HCT116 (cell line): Measurements from ENCODE around the gene FATE1. TPM values are rescaled to one million over a fixed set of nuclear protein-coding genes. Genes with fewer than 3 reads are reported as not detected.

Experiments used
- ATAC-seq: fragments of 200-7000 bp; cut with Tn5 transposase; 2 replicates; pipeline ENCODE4 v1.9.1; 2020; ENCODE audit warnings: mild to moderate bottlenecking, moderate library complexity
- BruUV-seq: library from RNA; stranded (reverse); fragments of 400-500 nt; replicated peaks from 2 replicates; lab custom pipeline; 2021; lab: Mats Ljungman, UMichigan
- CTCF ChIA-PET: fragments of 300-600 bp; sonication (Branson Sonifier 250); formaldehyde crosslinking; loops from one replicate; lab custom pipeline; 2021; ENCODE audit warnings: antibody characterized with exemption; lab: Charles Lee
- POLR2A ChIA-PET: fragments of 300-600, 350-600 bp; sonication (Branson Sonifier 250); formaldehyde crosslinking; loops from one replicate; lab custom pipeline; 2021; ENCODE audit warnings: antibody characterized with exemption; lab: Charles Lee
- RAD21 ChIA-PET, 2 experiments: fragments of 300-600 bp; sonication (Branson Sonifier 250); formaldehyde crosslinking; loops; one replicate each; lab custom pipeline; 2023; ENCODE audit warnings: low total read pairs in 2 of 2; ENCODE audit not compliant: uncharacterized antibody in 2 of 2, unreplicated experiment in 2 of 2, low non-redundant PET in 1 of 2; lab: Charles Lee
- DNase-seq: peaks from one replicate; pipeline ENCODE4 v3.0.0-alpha.2; 2010; ENCODE audit warnings: low read depth, low spot score
- H2AFZ ChIP-seq: fragments of 200-600 bp; shearing (Covaris generic), sonication (generic); 2 replicates; pipeline ENCODE4 v1.6.1; 2017; ENCODE audit warnings: low read depth, mixed run types, mixed read lengths, antibody characterized with exemption, low read length; ENCODE audit not compliant: poor library complexity, severe bottlenecking
- H3K27ac ChIP-seq: 2 replicates; pipeline ENCODE4 v1.5.1; 2012; ENCODE audit warnings: low read depth, low read length
- H3K27me3 ChIP-seq: fragments of 200-600 bp; sonication (generic); 2 replicates; pipeline ENCODE4 v1.6.1; 2016; ENCODE audit warnings: mixed run types, low read length, mixed read lengths; ENCODE audit not compliant: insufficient read depth
- H3K36me3 ChIP-seq, 2 experiments: fragments of 200-500 bp in 1 of 2; fragments of 200-600 bp in 1 of 2; sonication (Bioruptor generic) in 1 of 2; sonication (generic) in 1 of 2; 2 replicates each; pipeline versions ENCODE4 v1.5.1 to v1.6.1; 2014 to 2016; ENCODE audit warnings: low read length in 2 of 2, inconsistent platforms in 1 of 2, mixed read lengths in 1 of 2, mixed run types in 1 of 2; ENCODE audit not compliant: insufficient read depth in 2 of 2, control insufficient read depth in 1 of 2
- H3K4me1 ChIP-seq, 2 experiments: fragments of 200-600 bp in 1 of 2; sonication (generic) in 1 of 2; 2 replicates each; pipeline versions ENCODE4 v1.5.1 to v1.6.1; 2012 to 2017; ENCODE audit warnings: low read length in 2 of 2, inconsistent platforms in 1 of 2, mild to moderate bottlenecking in 1 of 2, mixed read lengths in 1 of 2, mixed run types in 1 of 2, moderate library complexity in 1 of 2; ENCODE audit not compliant: insufficient read depth in 2 of 2, control insufficient read depth in 1 of 2
- H3K4me2 ChIP-seq: fragments of 200-600 bp; sonication (generic); 2 replicates; pipeline ENCODE4 v1.6.1; 2017; ENCODE audit warnings: mixed run types, low read length, mixed read lengths
- H3K4me3 ChIP-seq, 2 experiments: fragments of 200-600 bp in 1 of 2; sonication (generic) in 1 of 2; replicated peaks in 1 of 2; 2 replicates each; pipeline ENCODE4 v1.5.1; 2011 to 2016; ENCODE audit warnings: low read length in 2 of 2, control low read depth in 1 of 2, low read depth in 1 of 2, mild to moderate bottlenecking in 1 of 2, mixed read lengths in 1 of 2, mixed run types in 1 of 2
- H3K79me2 ChIP-seq: fragments of 200-600 bp; sonication (generic); 2 replicates; pipeline ENCODE4 v1.6.1; 2017; ENCODE audit warnings: mild to moderate bottlenecking, mixed run types, low read length, moderate library complexity, mixed read lengths; ENCODE audit not compliant: insufficient read depth
- H3K9ac ChIP-seq: fragments of 200-600 bp; sonication (generic); 2 replicates; pipeline ENCODE4 v1.6.1; 2016; ENCODE audit warnings: low read length, mixed read lengths
- H3K9me2 ChIP-seq: fragments of 200-600 bp; sonication (generic), shearing (Covaris generic); 2 replicates; pipeline ENCODE4 v1.6.1; 2017; ENCODE audit warnings: mixed run types, mild to moderate bottlenecking, moderate library complexity; ENCODE audit not compliant: insufficient read depth
- H3K9me3 ChIP-seq, 2 experiments: fragments of 200-500 bp in 1 of 2; fragments of 200-600 bp in 1 of 2; sonication (Bioruptor generic) in 1 of 2; sonication (generic) in 1 of 2; 2 replicates each; pipeline ENCODE4 v1.6.1; 2014 to 2017; ENCODE audit warnings: low read length in 2 of 2, mixed read lengths in 2 of 2, inconsistent platforms in 1 of 2, low read depth in 1 of 2, mild to moderate bottlenecking in 1 of 2, mixed run types in 1 of 2, moderate library complexity in 1 of 2; ENCODE audit not compliant: control insufficient read depth in 1 of 2, insufficient read depth in 1 of 2
- H4K20me1 ChIP-seq: fragments of 200-600 bp; sonication (generic), shearing (Covaris generic); 2 replicates; pipeline ENCODE4 v1.6.1; 2017; ENCODE audit warnings: mixed run types, mild to moderate bottlenecking, moderate library complexity; ENCODE audit not compliant: insufficient read depth
- CBX3 ChIP-seq: IDR thresholded peaks from 2 replicates; pipeline ENCODE4 v1.6.1; 2012; ENCODE audit warnings: low read depth
- CEBPB ChIP-seq: IDR thresholded peaks from 2 replicates; pipeline ENCODE4 v1.6.1; 2012; ENCODE audit warnings: low read depth
- CTCF ChIP-seq, 3 experiments: fragments of 200-600 bp in 1 of 3; sonication (generic) in 1 of 3; IDR thresholded peaks in 2 of 3; conservative IDR thresholded peaks in 1 of 3; 2 replicates each; pipeline ENCODE4 v1.5.1; 2012 to 2017; ENCODE audit warnings: low read depth in 2 of 3, low read length in 2 of 3, antibody characterized with exemption in 1 of 3, borderline replicate concordance in 1 of 3, control low read depth in 1 of 3, mild to moderate bottlenecking in 1 of 3, mixed read lengths in 1 of 3, mixed run types in 1 of 3, moderate library complexity in 1 of 3; ENCODE audit not compliant: insufficient read depth in 1 of 3
- EGR1 ChIP-seq: IDR thresholded peaks from 2 replicates; pipeline ENCODE4 v1.6.1; 2012; ENCODE audit warnings: low read depth
- EZH2phosphoT487 ChIP-seq: fragments of 200-600 bp; IDR thresholded peaks from 2 replicates; pipeline ENCODE4 v1.6.1; 2018; ENCODE audit warnings: antibody characterized with exemption, borderline replicate concordance
- FOSL1 ChIP-seq: IDR thresholded peaks from 2 replicates; pipeline ENCODE4 v1.6.1; 2012; ENCODE audit warnings: low read depth
- MAX ChIP-seq: IDR thresholded peaks from 2 replicates; pipeline ENCODE4 v1.6.1; 2012
- POLR2AphosphoS5 ChIP-seq: IDR thresholded peaks from 2 replicates; pipeline ENCODE4 v1.6.1; 2011; ENCODE audit warnings: mild to moderate bottlenecking, low read depth, low read length, moderate library complexity
- RAD21 ChIP-seq: IDR thresholded peaks from 2 replicates; pipeline ENCODE4 v1.6.1; 2012; ENCODE audit warnings: low read depth, mild to moderate bottlenecking
- SIN3A ChIP-seq: IDR thresholded peaks from 2 replicates; pipeline ENCODE4 v1.6.1; 2012; ENCODE audit warnings: low read depth
- SP1 ChIP-seq: IDR thresholded peaks from 2 replicates; pipeline ENCODE4 v1.6.1; 2012; ENCODE audit warnings: low read depth
- TCF7L2 ChIP-seq: IDR thresholded peaks from 2 replicates; pipeline ENCODE4 v1.7.0; 2011; ENCODE audit warnings: borderline replicate concordance, inconsistent platforms; ENCODE audit not compliant: insufficient read depth, insufficient read length; ENCODE audit errors: extremely low read depth
- YY1 ChIP-seq: IDR thresholded peaks from 2 replicates; pipeline ENCODE4 v1.6.1; 2011; ENCODE audit warnings: low read length, low read depth, moderate library complexity, mild to moderate bottlenecking; ENCODE audit not compliant: insufficient replicate concordance; ENCODE audit errors: extremely low read depth
- ZNF274 ChIP-seq: fragments of 200-500 bp; sonication (Bioruptor generic); IDR thresholded peaks from 2 replicates; pipeline ENCODE4 v1.6.1; 2014; ENCODE audit warnings: mild to moderate bottlenecking, low read depth, low read length, inconsistent platforms
- intact Hi-C: fragments of 100-400 bp; cut with micrococcal nuclease; formaldehyde crosslinking; loops from 2 replicates; pipeline ENCODE4 v1.10.0; 2022
- total RNA-seq: library from RNA; stranded (reverse); gene quantifications from one replicate; pipeline ENCODE4 v1.2.1, GENCODE V29; 2021; ENCODE audit not compliant: unreplicated experiment
- TF ChIP-seq, protein P1 (sequence below): IDR thresholded peaks from 2 replicates; pipeline ENCODE4 v1.6.1; 2012; ENCODE audit warnings: low read depth

The FATE1 gene
- total RNA-seq, 1 experiment from 2014 or later = not detected

DNA sequence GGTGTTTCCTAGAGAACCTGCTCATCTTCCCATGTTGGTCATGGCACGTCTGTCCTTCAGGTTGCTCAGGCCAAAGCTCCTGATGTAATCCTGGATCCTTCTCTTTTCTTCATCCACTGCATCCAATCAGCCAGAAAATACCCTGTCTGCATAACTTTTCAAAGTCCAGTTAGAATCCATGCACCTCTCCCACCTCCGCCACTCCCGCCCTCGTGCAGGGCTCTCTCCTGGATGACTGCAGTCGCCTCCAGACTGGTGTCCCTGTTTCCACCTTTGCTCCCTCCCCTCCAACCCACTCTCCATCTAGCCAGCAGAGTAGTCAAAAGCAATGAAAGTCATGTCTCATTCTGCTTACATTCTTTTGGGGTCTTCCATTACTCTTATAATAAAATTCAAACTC lies 34.7 kb downstream of the FATE1 start:
- no TSS peak for BruUV-seq
- no peak overlapping the region for H3K4me2 ChIP-seq
- no peak overlapping the region for H3K9ac ChIP-seq
- H3K27me3 ChIP-seq = 0 out of 2 replicates have a peak, but pooled peaks cover 2% of the 10 kb centered on the region
- H3K9me3 ChIP-seq = no peaks in the 10 kb centered on the region
- RAD21 ChIA-PET = no interaction called here
- ATAC-seq = no peak
- H3K9me2 ChIP-seq = no peaks in the 10 kb centered on the region
- H3K4me1 ChIP-seq = peaks cover 4 to 7% of the 10 kb centered on the region in 2 experiments; a peak in 2 of 4 replicates
- H3K79me2 ChIP-seq = no peaks in the 10 kb centered on the region
- POLR2A ChIA-PET = no interaction called here
- no peaks in the 10 kb centered on the region for H3K36me3 ChIP-seq
- CTCF ChIA-PET = interaction anchor here (1.2 to 1.5 kb wide), 2 partner anchors 882 to 1071 kb away, joined by 4 to 6 read pairs; no protein-coding TSS in a partner anchor
- H4K20me1 ChIP-seq = no peaks in the 10 kb centered on the region
- H3K4me3 ChIP-seq = no peak overlapping the region
- DNase-seq = no peak
- TF ChIP-seq ZNF274 (no peak), RAD21 (no peak)
- TF ChIP-seq, all 23 proteins: peak for 0
- no peak overlapping the region for H3K27ac ChIP-seq
- intact Hi-C loops = loop anchor here (5.0 kb wide), 1 partner anchor 592 kb away; no protein-coding TSS in a partner anchor
- H2AFZ ChIP-seq = no peak overlapping the region

DNA sequence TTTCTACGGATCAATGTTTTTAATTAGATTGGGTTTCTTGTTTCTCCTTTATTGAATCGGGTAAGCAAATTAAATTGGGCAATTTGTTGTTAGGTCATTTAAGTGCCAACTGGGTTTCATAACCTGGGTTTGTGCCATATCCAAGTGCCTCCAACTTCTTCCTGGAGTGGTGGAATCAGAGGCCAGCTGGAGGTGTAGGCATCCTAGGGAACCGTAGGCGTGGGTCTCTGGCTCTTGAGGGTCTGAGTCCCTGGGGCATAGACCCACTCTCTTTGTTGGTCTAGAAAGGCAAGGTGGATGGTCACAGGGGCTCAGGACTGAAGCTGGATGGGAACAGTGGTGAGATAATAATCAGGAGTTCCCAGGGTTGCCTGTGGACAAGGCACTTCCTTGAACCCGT lies 37.0 kb downstream of the FATE1 start:
- Histone ChIP-seq H3K9me3 (no peaks in the 10 kb centered on the region), H3K9ac (no peak overlapping the region), H3K9me2 (no peaks in the 10 kb centered on the region), H3K4me2 (no peak overlapping the region), H2AFZ (no peak overlapping the region), H3K27ac (no peak overlapping the region), H3K27me3 (peaks cover 2% of the 10 kb centered on the region; the same call in 1 of the 2 replicates), H3K4me3 (no peak overlapping the region), H3K79me2 (no peaks in the 10 kb centered on the region), H3K4me1 (peaks cover 4 to 7% of the 10 kb centered on the region in 2 experiments; a peak in 2 of 4 replicates), H4K20me1 (no peaks in the 10 kb centered on the region), H3K36me3 (no peaks in the 10 kb centered on the region)
- CTCF ChIA-PET = interaction anchor here (0.6 to 2.8 kb wide), 11 partner anchors 15 to 1068 kb away, joined by 3 to 32 read pairs (median 4); partner anchors contain the start of gene GABRQ
- no peak for DNase-seq
- POLR2A ChIA-PET = no interaction called here
- no TSS peak for BruUV-seq
- RAD21 ChIA-PET = interaction anchor here (1.2 to 2.1 kb wide), 2 partner anchors 880 kb away, joined by 10 to 11 read pairs; no protein-coding TSS in a partner anchor
- ATAC-seq = no peak
- intact Hi-C loops = loop anchor here (1.0 to 5.0 kb wide), 3 partner anchors 589 to 883 kb away; no protein-coding TSS in a partner anchor
- TF ChIP-seq SP1 = no peak
- no peak for TF ChIP-seq MAX
- TF ChIP-seq YY1 = no peak
- no peak for TF ChIP-seq EZH2phosphoT487
- TF ChIP-seq, protein P1, sequence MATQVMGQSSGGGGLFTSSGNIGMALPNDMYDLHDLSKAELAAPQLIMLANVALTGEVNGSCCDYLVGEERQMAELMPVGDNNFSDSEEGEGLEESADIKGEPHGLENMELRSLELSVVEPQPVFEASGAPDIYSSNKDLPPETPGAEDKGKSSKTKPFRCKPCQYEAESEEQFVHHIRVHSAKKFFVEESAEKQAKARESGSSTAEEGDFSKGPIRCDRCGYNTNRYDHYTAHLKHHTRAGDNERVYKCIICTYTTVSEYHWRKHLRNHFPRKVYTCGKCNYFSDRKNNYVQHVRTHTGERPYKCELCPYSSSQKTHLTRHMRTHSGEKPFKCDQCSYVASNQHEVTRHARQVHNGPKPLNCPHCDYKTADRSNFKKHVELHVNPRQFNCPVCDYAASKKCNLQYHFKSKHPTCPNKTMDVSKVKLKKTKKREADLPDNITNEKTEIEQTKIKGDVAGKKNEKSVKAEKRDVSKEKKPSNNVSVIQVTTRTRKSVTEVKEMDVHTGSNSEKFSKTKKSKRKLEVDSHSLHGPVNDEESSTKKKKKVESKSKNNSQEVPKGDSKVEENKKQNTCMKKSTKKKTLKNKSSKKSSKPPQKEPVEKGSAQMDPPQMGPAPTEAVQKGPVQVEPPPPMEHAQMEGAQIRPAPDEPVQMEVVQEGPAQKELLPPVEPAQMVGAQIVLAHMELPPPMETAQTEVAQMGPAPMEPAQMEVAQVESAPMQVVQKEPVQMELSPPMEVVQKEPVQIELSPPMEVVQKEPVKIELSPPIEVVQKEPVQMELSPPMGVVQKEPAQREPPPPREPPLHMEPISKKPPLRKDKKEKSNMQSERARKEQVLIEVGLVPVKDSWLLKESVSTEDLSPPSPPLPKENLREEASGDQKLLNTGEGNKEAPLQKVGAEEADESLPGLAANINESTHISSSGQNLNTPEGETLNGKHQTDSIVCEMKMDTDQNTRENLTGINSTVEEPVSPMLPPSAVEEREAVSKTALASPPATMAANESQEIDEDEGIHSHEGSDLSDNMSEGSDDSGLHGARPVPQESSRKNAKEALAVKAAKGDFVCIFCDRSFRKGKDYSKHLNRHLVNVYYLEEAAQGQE = no peak
- no peak for TF ChIP-seq ZNF274
- no peak for TF ChIP-seq CTCF (IDR thresholded peaks at IDR 0.05 in 2 of 3, conservative IDR thresholded peaks at IDR 0.05 in 1 of 3; ENCODE audit: borderline replicate concordance in 1 of 3, insufficient read depth in 1 of 3, low read depth in 2 of 3, low read length in 2 of 3)
- no peak for TF ChIP-seq TCF7L2
- no peak for TF ChIP-seq POLR2AphosphoS5
- TF ChIP-seq SIN3A = no peak
- no peak for TF ChIP-seq FOSL1
- TF ChIP-seq CBX3 = no peak
- no peak for TF ChIP-seq EGR1
- TF ChIP-seq CEBPB = no peak
